ENCODE results near the gene AOPEP. TPM values are rescaled to one million over a fixed set of nuclear protein-coding genes. Genes with fewer than 3 reads are reported as not detected.
"Not testable (repeated sequence)": the region's sequence is repeated elsewhere in the genome, so short reads cannot be mapped to it uniquely, and the experiment has no call there.

The AOPEP gene
- polyA plus RNA-seq, 5 donors, result 29.3 to 40.6 (median 37.4) TPM

DNA sequence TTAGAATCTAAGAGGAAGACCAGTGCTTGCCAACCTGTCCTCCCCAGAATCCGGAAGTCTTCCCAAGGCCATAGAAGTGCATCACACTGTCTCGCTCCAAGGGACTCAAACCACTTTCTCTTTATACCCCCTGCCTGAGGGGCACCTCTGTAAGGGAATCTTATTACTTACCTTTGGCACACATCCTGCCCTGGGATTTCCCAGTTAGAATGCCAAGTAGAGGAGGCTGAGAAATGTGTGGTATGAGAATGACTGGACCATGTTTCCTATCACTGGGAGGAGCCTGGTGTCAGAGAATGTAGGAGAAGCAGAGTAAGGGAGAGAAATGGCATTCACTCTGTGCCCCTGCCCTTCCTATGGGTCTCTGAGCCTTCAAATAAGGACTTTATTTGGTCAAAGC, 85.8 kb downstream of the AOPEP start:
- DNase-seq, result no peak

DNA sequence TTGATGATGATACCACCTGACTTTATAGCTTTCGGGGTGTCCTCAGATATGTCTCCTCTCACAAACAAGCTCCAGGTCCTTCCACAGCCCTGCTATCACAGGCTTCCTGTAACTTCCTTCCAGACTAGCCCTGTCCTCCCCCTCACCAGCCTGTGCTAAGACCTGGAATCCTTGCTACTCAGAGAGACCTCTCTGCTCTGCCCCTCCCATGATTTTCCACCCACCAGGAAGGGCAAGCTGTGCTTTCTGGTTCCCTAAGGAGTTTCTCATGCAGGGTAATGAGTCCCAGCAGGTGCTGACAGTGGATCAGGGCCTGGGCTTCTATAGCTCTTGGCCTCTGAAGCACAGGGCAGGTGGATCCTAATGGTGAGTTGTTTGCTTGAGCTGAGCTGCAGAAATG, 86.9 kb downstream of the AOPEP start:
- DNase-seq, result no peak

GRCh38 chr9:94817291-94818177, 91.0 kb downstream of the AOPEP start:
- DNase-seq, result no peak

DNA sequence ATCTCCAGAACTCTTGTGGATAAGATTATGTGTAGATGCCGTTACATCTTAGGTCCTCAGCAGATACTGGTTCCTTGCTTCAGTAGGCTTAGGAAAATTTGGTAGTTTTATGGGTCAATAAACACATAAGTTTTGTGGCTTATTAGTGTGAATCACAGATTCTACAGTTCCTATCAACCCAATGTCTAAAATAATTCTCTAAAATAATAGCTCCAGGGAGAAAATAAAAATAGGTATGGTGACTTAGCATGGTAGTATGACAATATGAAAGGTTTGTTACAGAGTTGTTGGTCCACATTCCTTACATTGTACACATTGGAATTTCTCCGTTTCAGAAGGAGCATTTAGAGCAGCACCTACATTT, 91.7 kb downstream of the AOPEP start:
- no peak for DNase-seq

DNA sequence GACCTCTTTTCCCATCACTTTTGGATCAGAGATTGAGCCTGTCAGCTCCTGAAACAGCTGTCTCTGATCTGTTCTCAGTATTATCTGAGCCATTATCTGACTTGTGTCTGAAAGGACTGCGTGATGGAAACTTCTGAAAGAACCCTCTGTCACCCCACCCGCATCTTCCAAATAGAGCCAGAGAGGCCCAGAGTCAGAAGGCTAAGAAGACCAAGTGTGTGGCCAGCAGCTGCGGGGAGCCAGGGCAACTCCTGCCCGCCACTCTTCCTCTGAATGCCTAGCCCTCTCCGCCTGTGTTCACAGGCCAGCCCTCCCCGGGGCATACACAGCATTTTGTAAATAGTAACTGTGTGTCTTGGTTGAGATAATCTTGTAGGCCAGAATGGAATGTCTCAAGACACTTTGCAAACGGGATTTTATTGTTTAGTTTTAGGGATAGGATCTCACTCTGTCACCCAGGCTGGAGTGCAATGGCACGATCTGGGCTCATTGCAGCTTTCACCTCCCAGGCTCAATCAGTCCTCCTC, 92.7 kb downstream of the AOPEP start:
- peak; percentile 74 to 77 for DNase-seq

- no peak for DNase-seq
These were observed 94.8 kb downstream of the AOPEP start for GRCh38 chr9:94821098-94821887.

DNA sequence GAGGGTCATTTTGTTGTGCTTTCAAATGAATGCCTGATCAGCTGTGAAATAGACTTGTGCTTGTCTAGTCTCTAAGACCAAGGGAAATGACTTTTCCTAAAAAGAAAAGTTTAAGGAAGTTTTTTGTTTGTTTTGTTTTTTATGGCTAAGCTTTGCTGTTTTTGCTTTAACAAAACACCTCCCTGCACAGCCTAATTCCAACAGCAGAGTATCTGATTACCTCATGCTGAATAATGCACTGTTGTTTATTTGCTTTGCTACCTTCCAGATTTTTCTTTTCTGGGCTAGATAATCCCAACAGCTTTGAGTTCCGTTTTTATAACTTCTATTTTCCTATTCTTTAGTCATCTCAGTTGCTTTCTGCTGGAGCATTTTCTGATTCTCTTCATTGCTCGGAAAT, 95.8 kb downstream of the AOPEP start:
- DNase-seq, result no peak

DNA sequence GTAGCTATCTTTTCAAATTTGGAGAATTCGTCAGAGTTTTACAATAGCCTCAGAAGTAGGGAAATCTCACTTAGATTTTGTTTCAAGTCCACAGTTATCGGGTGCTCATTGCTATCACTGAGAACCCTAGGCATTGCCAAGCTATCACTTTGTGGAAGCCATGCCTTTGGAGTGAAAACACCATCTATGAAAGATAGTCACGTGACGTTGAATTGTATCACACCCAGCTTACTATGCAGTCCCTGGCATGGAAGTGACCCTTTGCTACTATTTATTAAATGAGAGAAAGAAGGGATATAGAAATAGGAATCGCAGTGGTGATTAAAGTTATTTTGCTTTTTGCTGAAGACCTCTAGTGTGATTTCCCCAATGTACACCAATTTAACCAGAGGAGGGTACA, 97.2 kb downstream of the AOPEP start:
- DNase-seq, result no peak

DNA sequence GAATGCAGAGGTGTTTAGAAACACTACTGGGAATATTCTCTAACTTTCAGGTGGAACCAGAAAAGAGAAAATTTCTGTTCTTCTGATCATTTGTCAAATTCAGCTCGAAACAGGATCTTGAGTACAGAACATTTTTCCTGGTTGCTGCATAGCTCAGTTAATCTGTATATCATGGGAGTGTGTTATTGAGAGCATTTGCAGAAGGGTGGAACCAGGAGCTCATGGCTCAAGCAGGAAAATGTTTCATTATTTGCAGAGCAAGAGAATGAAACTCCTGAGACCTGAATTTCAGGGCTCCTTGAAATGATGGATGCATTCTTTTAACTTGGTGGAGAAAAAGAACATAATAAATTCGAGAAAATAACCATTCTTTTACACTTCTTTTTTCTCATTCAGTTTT, 97.9 kb downstream of the AOPEP start:
- no peak for DNase-seq

- no peak for DNase-seq
These were observed 98.6 kb downstream of the AOPEP start for GRCh38 chr9:94824913-94825610.

GRCh38 chr9:94825611-94825958, 99.1 kb downstream of the AOPEP start:
- no peak for DNase-seq

GRCh38 chr9:94826044-94826443, 99.5 kb downstream of the AOPEP start:
- DNase-seq, result no peak

GRCh38 chr9:94826644-94827410, 100.3 kb downstream of the AOPEP start:
- no peak for DNase-seq

DNA sequence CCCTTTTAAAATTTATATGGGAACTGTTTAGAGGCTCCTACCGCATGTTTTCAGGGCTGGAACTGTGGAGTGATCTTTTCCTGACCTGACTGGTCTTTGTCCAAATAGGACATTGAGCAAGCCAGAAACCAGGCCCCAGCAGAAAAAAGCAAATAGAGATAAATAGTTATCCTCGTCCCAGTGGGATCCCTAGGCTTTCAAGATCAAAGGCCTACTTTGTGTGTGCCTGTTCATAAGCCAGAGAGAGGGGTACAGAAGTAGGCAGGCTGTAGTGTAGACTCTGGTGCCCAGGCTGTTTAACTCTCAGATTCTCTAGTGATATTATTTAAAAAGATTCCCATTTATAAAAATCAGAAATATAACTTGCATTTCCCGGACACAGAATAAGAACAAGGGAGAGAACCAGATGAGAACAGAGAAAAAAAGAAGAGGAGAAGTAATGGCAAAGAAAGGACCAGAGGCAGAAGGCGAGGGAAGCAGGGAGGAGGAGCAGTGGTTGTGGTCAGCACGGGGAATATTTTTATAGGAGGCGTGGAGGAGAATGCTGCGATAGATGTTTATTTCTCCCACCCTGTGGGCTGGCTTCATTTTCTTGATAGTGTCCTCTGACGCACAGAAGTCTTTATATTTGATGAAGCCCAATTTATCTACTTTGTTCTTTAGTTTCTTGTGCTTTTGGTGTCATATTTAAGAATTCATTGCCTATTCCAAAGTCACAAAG, 101.2 kb downstream of the AOPEP start:
- DNase-seq, result peak; percentile 46 to 61

DNA sequence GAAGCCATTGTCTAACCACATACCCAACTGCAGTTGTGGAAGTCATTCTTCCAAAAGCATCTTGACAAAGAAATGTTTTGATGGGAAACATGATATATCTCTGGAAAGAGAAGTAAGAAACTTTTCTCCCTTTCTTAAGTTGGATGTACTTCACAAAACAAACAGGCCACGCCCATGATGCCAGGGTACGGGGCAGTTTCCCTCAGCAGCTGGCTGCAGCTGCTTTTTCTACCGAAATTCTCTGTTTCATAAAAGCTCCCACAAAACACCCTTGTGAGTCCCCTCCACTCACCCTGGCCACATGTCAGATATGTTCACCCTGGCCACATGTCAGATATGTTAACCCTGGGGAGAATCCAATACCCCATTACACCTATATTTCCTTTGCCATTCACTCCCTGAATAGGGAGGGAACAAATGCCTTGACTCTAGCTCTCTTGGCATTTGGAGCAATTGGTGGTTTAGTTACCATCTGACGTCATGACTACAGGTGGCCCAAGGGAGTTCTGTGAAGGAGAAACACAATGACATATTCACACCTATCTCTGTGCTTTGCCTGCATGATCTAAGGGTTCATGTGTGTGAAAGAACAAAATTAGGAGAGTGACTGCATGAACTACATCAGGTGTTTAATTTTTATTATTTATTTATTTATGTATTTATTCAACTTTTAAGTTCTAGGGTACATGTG, 103.0 kb downstream of the AOPEP start:
- DNase-seq, result no peak

DNA sequence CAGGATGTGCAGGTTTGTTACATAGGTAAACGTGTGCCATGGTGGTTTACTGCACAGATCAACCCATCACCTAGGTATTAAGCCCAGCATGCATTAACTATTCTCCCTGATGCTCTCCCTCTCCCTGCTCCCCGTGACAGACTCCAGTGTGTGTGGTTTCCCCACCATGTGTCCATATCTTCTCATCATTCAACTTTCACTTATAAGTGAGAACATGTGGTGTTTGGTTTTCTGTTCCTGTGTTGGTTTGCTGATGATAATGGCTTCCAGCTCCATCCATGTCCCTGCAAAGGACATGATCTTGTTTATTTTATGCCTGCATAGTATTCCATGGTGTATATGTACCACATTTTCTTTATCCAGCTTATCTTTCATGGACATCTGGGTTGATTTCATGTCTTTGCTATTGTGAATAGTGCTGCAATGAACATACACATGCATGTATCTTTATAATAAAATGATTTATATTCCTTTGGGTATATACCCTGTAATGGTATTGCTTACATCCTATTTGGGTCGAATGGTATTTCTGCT, 103.6 kb downstream of the AOPEP start:
- not testable (repeated sequence) for DNase-seq

- DNase-seq, result no peak
These were observed 107.3 kb downstream of the AOPEP start for GRCh38 chr9:94833802-94834201.

GRCh38 chr9:94837404-94837803, 110.9 kb downstream of the AOPEP start:
- no peak for DNase-seq

DNA sequence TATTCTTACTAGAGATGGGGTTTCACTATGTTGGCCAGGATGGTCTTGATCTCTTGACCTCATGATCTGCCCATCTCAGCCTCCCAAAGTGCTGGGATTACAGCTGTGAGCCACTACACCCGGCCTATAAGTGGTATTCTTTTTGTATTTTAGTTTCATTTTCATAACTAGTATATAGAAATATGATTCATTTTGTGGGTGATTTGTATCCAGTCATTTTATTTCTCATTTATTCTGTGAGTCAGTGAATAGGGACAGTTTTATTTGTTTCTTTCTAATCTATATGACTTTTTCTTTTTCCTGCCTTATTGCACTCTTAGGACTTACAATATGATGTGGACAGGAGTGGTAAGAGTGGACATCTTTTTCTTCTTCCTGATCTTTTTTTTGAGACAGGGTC, 112.9 kb downstream of the AOPEP start:
- DNase-seq, result no peak

DNA sequence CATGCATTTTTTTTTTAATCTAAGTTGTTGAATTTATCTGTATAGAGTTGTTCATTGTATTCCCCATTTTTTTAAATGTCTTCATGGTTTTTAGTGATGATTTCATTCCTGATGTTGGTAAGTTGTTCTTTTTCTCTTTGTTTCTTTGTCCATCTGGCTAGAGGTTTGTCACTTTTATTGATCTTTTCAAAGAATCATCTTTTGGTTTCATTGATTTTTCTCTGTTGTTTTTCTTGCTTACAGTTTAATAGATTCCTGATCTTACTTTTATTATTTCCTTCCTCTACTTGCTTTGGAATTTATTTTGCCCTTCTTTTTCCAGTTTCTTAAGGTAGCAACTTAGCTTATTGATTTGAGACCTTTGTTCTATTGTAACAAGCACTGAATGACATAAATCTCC, 114.2 kb downstream of the AOPEP start:
- no peak for DNase-seq
